ENCODE data around the gene UBA1.

GRCh38 chrX:47164420-47164819, 29.2 kb upstream of the UBA1 start:
- TF ChIP-seq, protein P1, sequence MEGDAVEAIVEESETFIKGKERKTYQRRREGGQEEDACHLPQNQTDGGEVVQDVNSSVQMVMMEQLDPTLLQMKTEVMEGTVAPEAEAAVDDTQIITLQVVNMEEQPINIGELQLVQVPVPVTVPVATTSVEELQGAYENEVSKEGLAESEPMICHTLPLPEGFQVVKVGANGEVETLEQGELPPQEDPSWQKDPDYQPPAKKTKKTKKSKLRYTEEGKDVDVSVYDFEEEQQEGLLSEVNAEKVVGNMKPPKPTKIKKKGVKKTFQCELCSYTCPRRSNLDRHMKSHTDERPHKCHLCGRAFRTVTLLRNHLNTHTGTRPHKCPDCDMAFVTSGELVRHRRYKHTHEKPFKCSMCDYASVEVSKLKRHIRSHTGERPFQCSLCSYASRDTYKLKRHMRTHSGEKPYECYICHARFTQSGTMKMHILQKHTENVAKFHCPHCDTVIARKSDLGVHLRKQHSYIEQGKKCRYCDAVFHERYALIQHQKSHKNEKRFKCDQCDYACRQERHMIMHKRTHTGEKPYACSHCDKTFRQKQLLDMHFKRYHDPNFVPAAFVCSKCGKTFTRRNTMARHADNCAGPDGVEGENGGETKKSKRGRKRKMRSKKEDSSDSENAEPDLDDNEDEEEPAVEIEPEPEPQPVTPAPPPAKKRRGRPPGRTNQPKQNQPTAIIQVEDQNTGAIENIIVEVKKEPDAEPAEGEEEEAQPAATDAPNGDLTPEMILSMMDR (conservative IDR thresholded peaks at IDR 0.05 in 1 of 2, IDR thresholded peaks at IDR 0.05 in 1 of 2; ENCODE audit: extremely low read depth in 1 of 2, insufficient read depth in 1 of 2, low read depth in 1 of 2, low read length in 2 of 2): no peak
- TF ChIP-seq EZH2 (IDR thresholded peaks at IDR 0.05; ENCODE audit: borderline replicate concordance, low read length): no peak
